ENCODE results near the gene PCGF3. TPM values are rescaled to one million over a fixed set of nuclear protein-coding genes. Genes with fewer than 3 reads are reported as not detected.
"Not testable (repeated sequence)": the region's sequence is repeated elsewhere in the genome, so short reads cannot be mapped to it uniquely, and the experiment has no call there.

Gene PCGF3
- total RNA-seq, 1 donor from 2014 or later, result 24.3 TPM

DNA sequence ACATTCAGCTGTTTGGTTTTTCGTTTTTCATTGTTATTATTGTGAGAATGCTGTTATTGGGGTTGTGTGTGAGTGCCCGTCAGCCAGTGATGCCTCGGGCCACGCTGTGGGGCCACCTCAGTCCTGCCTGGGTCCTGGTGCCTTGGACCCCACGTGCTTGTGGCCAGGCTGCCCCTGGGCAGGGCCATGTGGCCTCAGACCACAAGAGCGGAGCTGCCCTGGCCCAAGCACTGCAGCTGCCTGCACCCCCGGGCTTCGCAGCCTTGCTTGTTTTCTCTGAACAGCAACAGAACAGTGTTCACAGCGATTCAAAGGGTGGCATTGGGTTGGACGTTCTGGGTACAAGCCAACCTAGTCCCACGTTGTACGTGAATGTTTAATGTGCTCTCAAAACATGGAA is 63.4 kb downstream of the PCGF3 start:
- DNase-seq (ENCODE audit: low spot score), result no peak
- intact Hi-C loops (cut with DNase I), result no loop called here

- intact Hi-C loops (cut with DNase I), result no loop called here
- no peak for DNase-seq (ENCODE audit: low spot score)
Observed at GRCh38 chr4:769511-769910, 63.9 kb downstream of the PCGF3 start.

GRCh38 chr4:770022-770421 is 64.4 kb downstream of the PCGF3 start:
- intact Hi-C loops (cut with DNase I), result no loop called here
- DNase-seq (ENCODE audit: low spot score), result no peak

- no peak for DNase-seq (ENCODE audit: low spot score)
Observed at GRCh38 chr4:771464-771863, 65.8 kb downstream of the PCGF3 start.

DNA sequence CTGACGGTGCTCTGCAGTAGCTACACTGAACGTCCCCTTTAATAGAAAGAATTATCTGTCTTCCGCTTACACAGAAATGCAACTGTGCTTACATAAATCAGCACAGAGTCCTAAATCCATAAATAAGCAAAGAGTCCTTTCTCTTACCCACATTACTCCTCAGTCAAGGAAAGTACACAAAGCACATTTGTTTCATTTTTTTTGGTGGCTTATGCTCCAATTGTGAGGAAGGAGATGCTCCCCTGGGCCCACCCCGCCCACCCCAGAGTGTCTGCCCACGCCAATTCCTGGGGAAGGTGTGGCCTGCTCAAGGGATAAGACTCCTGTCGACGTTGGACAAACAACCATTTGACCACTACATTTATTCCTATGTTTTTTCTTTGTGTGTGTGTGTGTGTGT is 66.5 kb downstream of the PCGF3 start:
- DNase-seq (ENCODE audit: low spot score), result no peak
- intact Hi-C loops (cut with DNase I), result no loop called here

More at GRCh38 chr4:771464-771863, 65.8 kb downstream of the PCGF3 start:
- intact Hi-C loops (cut with DNase I), result no loop called here

- intact Hi-C loops (cut with DNase I), result no loop called here
- DNase-seq (ENCODE audit: low spot score), result no peak
Observed at GRCh38 chr4:772776-773175, 67.1 kb downstream of the PCGF3 start.

GRCh38 chr4:773214-773613 is 67.6 kb downstream of the PCGF3 start:
- intact Hi-C loops (cut with DNase I), result no loop called here
- DNase-seq (ENCODE audit: low spot score), result no peak

- intact Hi-C loops (cut with DNase I); DNase-seq (ENCODE audit: low spot score): not testable (repeated sequence)
Observed at GRCh38 chr4:774419-775092, 68.9 kb downstream of the PCGF3 start.

GRCh38 chr4:775485-775884 is 69.9 kb downstream of the PCGF3 start:
- DNase-seq (ENCODE audit: low spot score); intact Hi-C loops (cut with DNase I): not testable (repeated sequence)

DNA sequence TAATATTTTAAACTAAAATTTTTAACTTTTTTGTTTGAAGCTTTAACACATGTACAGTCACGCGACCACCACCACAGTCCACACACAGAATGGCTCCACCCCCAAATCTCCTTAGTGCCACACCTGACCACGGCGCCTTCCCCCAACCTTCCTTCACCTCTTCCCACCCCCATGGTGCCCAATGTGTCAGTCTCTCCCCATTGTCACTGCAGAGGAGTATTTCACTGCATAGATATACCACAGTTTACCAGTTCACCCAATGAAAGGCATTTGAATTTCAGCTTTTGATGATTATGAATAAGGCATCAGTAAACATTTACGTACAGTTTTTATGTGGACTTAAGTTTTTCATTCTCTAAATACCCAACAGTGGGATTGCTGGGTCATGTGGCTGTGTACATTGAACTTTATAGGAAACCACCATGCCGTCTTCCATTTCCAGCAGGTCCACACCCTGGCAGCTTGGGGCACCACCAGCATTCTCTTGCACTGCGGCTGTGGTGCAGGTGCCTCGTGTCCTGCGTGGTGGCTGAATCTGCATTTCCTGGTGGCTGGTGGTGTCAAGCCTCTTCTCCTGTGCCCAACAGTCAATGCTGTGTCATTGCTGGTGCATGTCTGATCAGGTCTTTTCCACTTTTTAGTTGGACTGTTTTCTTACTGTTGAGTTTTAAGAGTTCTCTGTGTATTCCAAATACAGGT is 71.3 kb downstream of the PCGF3 start:
- intact Hi-C loops (cut with DNase I), result no loop called here
- DNase-seq (ENCODE audit: low spot score), result no peak

GRCh38 chr4:777520-778262 is 72.1 kb downstream of the PCGF3 start:
- DNase-seq (ENCODE audit: low spot score), result no peak
- intact Hi-C loops (cut with DNase I), result no loop called here

- intact Hi-C loops (cut with DNase I), result no loop called here
- no peak for DNase-seq (ENCODE audit: low spot score)
Observed at GRCh38 chr4:779555-779954, 73.9 kb downstream of the PCGF3 start.

GRCh38 chr4:780255-780654 is 74.6 kb downstream of the PCGF3 start:
- DNase-seq (ENCODE audit: low spot score), result not testable (repeated sequence)
- intact Hi-C loops (cut with DNase I), result loop anchor here (5.0 kb wide), 3 partner anchors 47 to 152 kb away; partner anchors contain the start of genes CPLX1, GAK, SLC49A3 and TMEM175

GRCh38 chr4:780716-781492 is 75.3 kb downstream of the PCGF3 start:
- intact Hi-C loops (cut with DNase I), result loop anchor here (5.0 kb wide), 3 partner anchors 46 to 151 kb away; partner anchors contain the start of genes CPLX1, GAK, SLC49A3 and TMEM175
- DNase-seq (ENCODE audit: low spot score), result no peak

DNA sequence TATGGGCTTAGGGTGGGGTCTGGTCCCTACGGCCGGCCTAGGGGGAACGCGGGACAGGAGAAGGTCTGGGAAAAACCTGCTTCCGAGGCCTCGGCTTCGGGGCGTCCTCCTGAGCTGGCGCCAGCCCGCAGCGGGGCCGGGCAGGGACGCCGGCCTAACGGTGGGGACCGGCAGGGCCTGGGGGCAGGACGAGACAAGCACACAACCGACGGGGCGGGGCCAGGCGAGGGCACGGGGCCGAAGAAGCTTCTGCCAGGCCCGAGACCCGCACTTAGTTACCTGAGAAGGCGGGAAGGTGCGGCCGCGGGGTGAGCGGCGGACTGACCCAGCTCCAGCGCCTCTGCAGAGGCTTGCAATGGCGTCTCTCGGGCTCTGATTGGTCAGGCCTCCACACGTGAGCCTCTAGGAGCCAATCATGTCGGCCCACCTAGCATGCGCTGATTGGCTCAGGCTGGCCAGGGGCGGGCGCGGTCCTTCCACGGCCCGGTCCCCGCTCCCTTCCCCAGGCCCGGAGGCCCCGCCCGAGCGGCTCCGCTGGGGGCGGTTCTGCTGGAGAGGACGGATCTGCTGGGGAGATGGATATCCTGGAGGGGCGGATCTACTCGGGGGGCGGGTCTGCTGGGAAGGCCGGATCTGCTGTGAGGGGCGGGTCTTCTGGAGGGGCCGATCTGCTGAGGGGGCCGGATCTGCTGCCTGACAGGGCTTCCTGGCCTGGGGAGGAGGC is 76.0 kb downstream of the PCGF3 start:
- peak; percentile 99 for DNase-seq (ENCODE audit: low spot score)
- intact Hi-C loops (cut with DNase I), result loop anchor here (5.0 kb wide), 3 partner anchors 46 to 151 kb away; partner anchors contain the start of genes CPLX1, GAK, SLC49A3 and TMEM175

GRCh38 chr4:784401-785331 is 79.0 kb downstream of the PCGF3 start:
- intact Hi-C loops (cut with DNase I), result loop anchor here (5.0 kb wide), 3 partner anchors 43 to 148 kb away; partner anchors contain the start of genes CPLX1, GAK, SLC49A3 and TMEM175
- no peak for DNase-seq (ENCODE audit: low spot score)

- no peak for DNase-seq (ENCODE audit: low spot score)
- intact Hi-C loops (cut with DNase I), result no loop called here
Observed at GRCh38 chr4:785332-786073, 79.9 kb downstream of the PCGF3 start.

Data from cardiac septum (tissue), 1 donor.